Fibroblast of lung (primary cell): ENCODE results near the gene KCTD16. TPM values are rescaled to one million over a fixed set of nuclear protein-coding genes. Genes with fewer than 3 reads are reported as not detected.

ENCODE experiments used
- DNase-seq, 2 donors: peaks; one replicate each; pipeline versions ENCODE4 v3.0.0 to v3.0.0-alpha.2; 2010; ENCODE audit warnings: low read depth in 2 of 2
- H2AFZ ChIP-seq: 2 replicates; pipeline ENCODE4 v1.5.1; 2012; ENCODE audit warnings: low read length, control low read depth, inconsistent platforms
- H3K27ac ChIP-seq: 2 replicates; pipeline ENCODE4 v1.5.1; 2011; ENCODE audit warnings: low read length, control low read depth; ENCODE audit not compliant: insufficient read depth
- H3K27me3 ChIP-seq: 2 replicates; pipeline ENCODE4 v1.5.1; 2011; ENCODE audit warnings: mild to moderate bottlenecking, low read length; ENCODE audit not compliant: control insufficient read depth, insufficient read depth
- H3K36me3 ChIP-seq: 2 replicates; pipeline ENCODE4 v1.5.1; 2011; ENCODE audit warnings: low read length; ENCODE audit not compliant: control insufficient read depth, insufficient read depth
- H3K4me1 ChIP-seq: 2 replicates; pipeline ENCODE4 v1.5.1; 2011; ENCODE audit warnings: low read length; ENCODE audit not compliant: control insufficient read depth, insufficient read depth; ENCODE audit errors: extremely low read depth
- H3K4me2 ChIP-seq: 2 replicates; pipeline ENCODE4 v1.5.1; 2011; ENCODE audit warnings: low read length, control low read depth; ENCODE audit not compliant: insufficient read depth; ENCODE audit errors: extremely low read depth
- H3K4me3 ChIP-seq, 4 experiments: fragments of 200-600 bp in 1 of 4; sonication (generic) in 1 of 4; replicated peaks in 1 of 4; 2 replicates each; pipeline ENCODE4 v1.5.1; 2011 to 2016; ENCODE audit warnings: low read length in 4 of 4, low read depth in 3 of 4, mild to moderate bottlenecking in 3 of 4, control low read depth in 2 of 4, inconsistent platforms in 1 of 4, mixed read lengths in 1 of 4; ENCODE audit not compliant: insufficient read depth in 1 of 4; ENCODE audit errors: control extremely low read depth in 1 of 4
- H3K79me2 ChIP-seq: 2 replicates; pipeline ENCODE4 v1.5.1; 2012; ENCODE audit warnings: mild to moderate bottlenecking, low read length, inconsistent platforms; ENCODE audit not compliant: control insufficient read depth, insufficient read depth
- H3K9ac ChIP-seq: 2 replicates; pipeline ENCODE4 v1.5.1; 2011; ENCODE audit warnings: mild to moderate bottlenecking, low read length, control low read depth; ENCODE audit not compliant: insufficient read depth
- H3K9me3 ChIP-seq: 2 replicates; pipeline ENCODE4 v1.5.1; 2012; ENCODE audit warnings: low read depth, low read length; ENCODE audit not compliant: control insufficient read depth, insufficient read depth
- H4K20me1 ChIP-seq: 2 replicates; pipeline ENCODE4 v1.5.1; 2011; ENCODE audit warnings: low read length; ENCODE audit not compliant: control insufficient read depth, insufficient read depth; ENCODE audit errors: extremely low read depth
- EZH2 ChIP-seq: IDR thresholded peaks from 2 replicates; pipeline ENCODE4 v1.5.1; 2012; ENCODE audit warnings: low read length, control low read depth, mild to moderate bottlenecking; ENCODE audit errors: missing control alignments
- polyA plus RNA-seq, 2 donors: library from polyadenylated mRNA; depleted of rRNA in 1 of 2; stranded (reverse) in 1 of 2; unstranded in 1 of 2; fragments of >200 nt; gene quantifications; 2 replicates each; pipeline ENCODE4 v1.2.1, GENCODE V29; 2011 to 2012; ENCODE audit warnings: missing spikeins in 1 of 2
- total RNA-seq: library from RNA; depleted of rRNA; stranded (reverse); fragments of >200 nt; gene quantifications from 2 replicates; pipeline ENCODE4 v1.2.1, GENCODE V29; 2014
- TF ChIP-seq, protein P1 (sequence below), 2 donors: IDR thresholded peaks in 1 of 2; conservative IDR thresholded peaks in 1 of 2; 1 replicate in 1 of 2; 2 replicates in 1 of 2; pipeline ENCODE4 v1.5.1; 2011 to 2012; ENCODE audit warnings: low read length in 2 of 2, control low read depth in 1 of 2, inconsistent platforms in 1 of 2, low read depth in 1 of 2, mild to moderate bottlenecking in 1 of 2

KCTD16 gene
- total and polyA plus RNA-seq, 2 donors (not counting 1 experiment from before 2014, with no cell fraction given), result 0.32 to 1.2 TPM

DNA sequence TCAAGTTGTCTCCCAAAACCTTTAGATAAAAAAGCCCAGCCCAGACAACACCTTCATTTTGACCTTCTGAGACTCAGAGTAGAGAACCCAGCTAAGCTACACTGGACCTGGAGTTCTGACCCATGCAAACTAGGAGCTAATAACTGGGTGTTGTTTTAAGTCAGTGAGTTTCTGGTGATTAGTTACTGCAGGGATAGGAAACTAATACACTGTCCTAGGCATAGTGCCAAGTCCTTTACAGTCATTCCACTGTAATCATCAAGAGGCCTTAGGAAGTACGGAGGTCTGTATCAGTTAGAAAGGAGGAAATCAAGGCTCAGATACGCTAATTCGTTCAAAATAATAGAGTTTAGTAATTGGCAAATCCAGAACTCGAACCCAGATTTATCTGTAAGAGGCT is 197.9 kb downstream of the KCTD16 start:
- TF ChIP-seq, protein P1, sequence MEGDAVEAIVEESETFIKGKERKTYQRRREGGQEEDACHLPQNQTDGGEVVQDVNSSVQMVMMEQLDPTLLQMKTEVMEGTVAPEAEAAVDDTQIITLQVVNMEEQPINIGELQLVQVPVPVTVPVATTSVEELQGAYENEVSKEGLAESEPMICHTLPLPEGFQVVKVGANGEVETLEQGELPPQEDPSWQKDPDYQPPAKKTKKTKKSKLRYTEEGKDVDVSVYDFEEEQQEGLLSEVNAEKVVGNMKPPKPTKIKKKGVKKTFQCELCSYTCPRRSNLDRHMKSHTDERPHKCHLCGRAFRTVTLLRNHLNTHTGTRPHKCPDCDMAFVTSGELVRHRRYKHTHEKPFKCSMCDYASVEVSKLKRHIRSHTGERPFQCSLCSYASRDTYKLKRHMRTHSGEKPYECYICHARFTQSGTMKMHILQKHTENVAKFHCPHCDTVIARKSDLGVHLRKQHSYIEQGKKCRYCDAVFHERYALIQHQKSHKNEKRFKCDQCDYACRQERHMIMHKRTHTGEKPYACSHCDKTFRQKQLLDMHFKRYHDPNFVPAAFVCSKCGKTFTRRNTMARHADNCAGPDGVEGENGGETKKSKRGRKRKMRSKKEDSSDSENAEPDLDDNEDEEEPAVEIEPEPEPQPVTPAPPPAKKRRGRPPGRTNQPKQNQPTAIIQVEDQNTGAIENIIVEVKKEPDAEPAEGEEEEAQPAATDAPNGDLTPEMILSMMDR (conservative IDR thresholded peaks at IDR 0.05 in 1 of 2, IDR thresholded peaks at IDR 0.05 in 1 of 2; ENCODE audit: low read depth in 1 of 2, low read length in 2 of 2), result no peak
- TF ChIP-seq EZH2, result no peak
- H3K79me2 ChIP-seq, result no peaks in the 10 kb centered on the region
- H3K9ac ChIP-seq, result no peak overlapping the region
- H3K4me2 ChIP-seq, result no peak overlapping the region
- no peaks in the 10 kb centered on the region for H3K27me3 ChIP-seq
- H3K27ac ChIP-seq, result no peak overlapping the region
- no peak overlapping the region for H3K4me3 ChIP-seq
- H3K36me3 ChIP-seq, result no peaks in the 10 kb centered on the region
- H2AFZ ChIP-seq, result no peak overlapping the region
- DNase-seq, result peak; percentile 33 to 50
- no peaks in the 10 kb centered on the region for H3K4me1 ChIP-seq
- H3K9me3 ChIP-seq, result no peaks in the 10 kb centered on the region
- H4K20me1 ChIP-seq, result no peaks in the 10 kb centered on the region

DNA sequence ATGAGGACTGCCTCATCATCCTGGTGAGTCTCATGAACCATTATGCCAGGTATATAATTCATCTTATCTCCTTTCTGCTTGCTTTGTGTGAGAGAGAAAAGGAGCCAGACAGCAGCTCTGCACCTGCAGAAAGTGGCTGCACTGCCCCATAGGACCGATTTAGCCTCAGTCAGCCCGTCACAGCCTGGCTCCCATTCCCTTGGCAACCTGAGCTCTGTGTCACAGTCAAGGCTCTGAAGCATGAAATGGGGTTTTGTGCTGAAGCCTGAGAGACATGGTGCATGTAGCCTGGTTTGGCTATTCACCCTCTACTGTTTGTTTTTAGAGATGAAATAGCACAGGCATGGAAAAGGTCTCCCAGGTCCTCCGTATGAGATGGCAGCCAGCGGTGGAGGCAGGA is 198.3 kb downstream of the KCTD16 start:
- no peak for TF ChIP-seq EZH2
- TF ChIP-seq, protein P1 (conservative IDR thresholded peaks at IDR 0.05 in 1 of 2, IDR thresholded peaks at IDR 0.05 in 1 of 2; ENCODE audit: low read depth in 1 of 2, low read length in 2 of 2), result no peak
- no peak for DNase-seq
- no peak overlapping the region for H2AFZ ChIP-seq
- H3K9ac ChIP-seq, result no peak overlapping the region
- H3K4me3 ChIP-seq, result no peak overlapping the region
- H3K9me3 ChIP-seq, result no peaks in the 10 kb centered on the region
- H3K4me1 ChIP-seq, result no peaks in the 10 kb centered on the region
- no peaks in the 10 kb centered on the region for H3K27me3 ChIP-seq
- H3K36me3 ChIP-seq, result no peaks in the 10 kb centered on the region
- no peak overlapping the region for H3K4me2 ChIP-seq
- no peak overlapping the region for H3K27ac ChIP-seq
- H3K79me2 ChIP-seq, result no peaks in the 10 kb centered on the region
- no peaks in the 10 kb centered on the region for H4K20me1 ChIP-seq

- no peaks in the 10 kb centered on the region for H3K4me1 ChIP-seq
- no peak overlapping the region for H3K27ac ChIP-seq
- H2AFZ ChIP-seq, result no peak overlapping the region
- H3K9ac ChIP-seq, result no peak overlapping the region
- H3K4me3 ChIP-seq, result no peak overlapping the region
- no peaks in the 10 kb centered on the region for H4K20me1 ChIP-seq
- no peak overlapping the region for H3K4me2 ChIP-seq
- no peak for DNase-seq
- H3K27me3 ChIP-seq, result no peaks in the 10 kb centered on the region
- H3K79me2 ChIP-seq, result no peaks in the 10 kb centered on the region
- H3K9me3 ChIP-seq, result no peaks in the 10 kb centered on the region
- H3K36me3 ChIP-seq, result no peaks in the 10 kb centered on the region
- TF ChIP-seq EZH2, result no peak
- TF ChIP-seq, protein P1 (conservative IDR thresholded peaks at IDR 0.05 in 1 of 2, IDR thresholded peaks at IDR 0.05 in 1 of 2; ENCODE audit: low read depth in 1 of 2, low read length in 2 of 2), result no peak
Measured at GRCh38 chr5:144370273-144370672, 199.6 kb downstream of the KCTD16 start.
